GM12801 (cell line): ENCODE measurements around the gene ELMOD3.

Experiments used
- TF ChIP-seq, protein P1 (sequence below): IDR thresholded peaks from one replicate; pipeline ENCODE4 v1.5.1; 2011; ENCODE audit warnings: control low read depth; ENCODE audit not compliant: insufficient read length; ENCODE audit errors: extremely low read depth

ELMOD3 gene

DNA sequence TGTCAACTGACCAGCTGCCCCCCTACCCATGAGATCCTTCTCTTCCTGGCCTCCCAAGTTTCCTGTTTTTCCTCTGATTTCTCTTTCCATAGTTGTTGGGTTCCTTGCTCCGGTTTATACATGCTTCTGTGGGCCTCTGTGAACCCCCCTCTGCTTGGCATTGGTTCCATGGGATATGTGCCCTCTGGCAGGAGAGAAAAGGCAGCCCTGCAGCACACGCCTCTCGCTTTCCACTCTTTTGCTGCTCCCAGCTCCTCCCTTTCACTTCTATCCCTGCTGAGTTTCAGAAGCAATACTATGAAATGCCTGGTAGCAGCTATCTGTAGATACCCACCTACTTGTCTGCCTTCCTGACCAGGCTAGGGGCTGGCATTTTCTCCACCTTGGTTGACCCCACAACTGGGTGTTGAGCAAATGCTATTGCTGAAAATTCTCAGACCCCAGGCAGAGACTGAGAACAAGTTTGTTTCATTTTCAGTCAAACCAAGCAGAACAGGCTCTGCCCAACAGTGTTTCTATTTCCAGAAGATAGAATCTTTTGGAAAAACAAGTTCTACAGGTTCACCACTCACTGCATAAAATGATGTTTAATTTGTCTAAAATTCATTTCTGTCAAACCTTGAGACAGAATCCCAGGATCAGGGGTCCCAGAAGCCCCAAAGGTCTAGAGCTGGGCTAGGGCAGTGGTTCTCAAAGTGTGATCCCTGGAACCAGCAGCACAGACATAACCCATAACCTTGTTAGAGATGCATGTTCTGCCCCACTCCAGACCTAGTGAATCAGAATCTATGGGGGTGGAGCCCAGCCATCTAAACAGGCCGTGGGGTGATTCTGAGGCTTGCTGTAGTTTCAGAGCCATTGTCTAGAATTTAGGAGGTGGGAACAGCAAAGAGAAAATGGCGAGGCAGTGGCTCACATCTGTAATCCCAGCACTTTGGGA is 42.2 kb downstream of the ELMOD3 start:
- TF ChIP-seq, protein P1, sequence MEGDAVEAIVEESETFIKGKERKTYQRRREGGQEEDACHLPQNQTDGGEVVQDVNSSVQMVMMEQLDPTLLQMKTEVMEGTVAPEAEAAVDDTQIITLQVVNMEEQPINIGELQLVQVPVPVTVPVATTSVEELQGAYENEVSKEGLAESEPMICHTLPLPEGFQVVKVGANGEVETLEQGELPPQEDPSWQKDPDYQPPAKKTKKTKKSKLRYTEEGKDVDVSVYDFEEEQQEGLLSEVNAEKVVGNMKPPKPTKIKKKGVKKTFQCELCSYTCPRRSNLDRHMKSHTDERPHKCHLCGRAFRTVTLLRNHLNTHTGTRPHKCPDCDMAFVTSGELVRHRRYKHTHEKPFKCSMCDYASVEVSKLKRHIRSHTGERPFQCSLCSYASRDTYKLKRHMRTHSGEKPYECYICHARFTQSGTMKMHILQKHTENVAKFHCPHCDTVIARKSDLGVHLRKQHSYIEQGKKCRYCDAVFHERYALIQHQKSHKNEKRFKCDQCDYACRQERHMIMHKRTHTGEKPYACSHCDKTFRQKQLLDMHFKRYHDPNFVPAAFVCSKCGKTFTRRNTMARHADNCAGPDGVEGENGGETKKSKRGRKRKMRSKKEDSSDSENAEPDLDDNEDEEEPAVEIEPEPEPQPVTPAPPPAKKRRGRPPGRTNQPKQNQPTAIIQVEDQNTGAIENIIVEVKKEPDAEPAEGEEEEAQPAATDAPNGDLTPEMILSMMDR: no peak

DNA sequence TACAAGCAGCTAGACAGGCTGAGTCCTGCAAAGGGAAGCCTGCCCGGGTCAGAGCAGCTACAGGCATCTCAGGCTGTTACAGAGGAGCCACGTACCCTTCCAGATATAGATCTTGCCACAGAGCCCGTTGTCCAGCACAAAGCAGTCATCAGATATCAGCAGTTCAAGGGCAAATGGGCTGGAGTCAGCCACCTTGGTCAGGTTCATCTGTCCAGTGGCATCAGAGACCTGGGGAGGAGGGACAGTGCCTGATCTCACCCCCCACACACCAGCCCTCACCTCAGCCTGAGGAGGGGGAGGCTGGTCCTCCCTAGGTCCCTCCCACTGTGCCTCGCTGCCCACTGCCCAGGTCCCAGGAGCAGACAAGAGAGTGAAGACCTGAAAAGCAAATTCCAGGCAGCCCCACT is 43.4 kb downstream of the ELMOD3 start:
- TF ChIP-seq, protein P1: no peak

DNA sequence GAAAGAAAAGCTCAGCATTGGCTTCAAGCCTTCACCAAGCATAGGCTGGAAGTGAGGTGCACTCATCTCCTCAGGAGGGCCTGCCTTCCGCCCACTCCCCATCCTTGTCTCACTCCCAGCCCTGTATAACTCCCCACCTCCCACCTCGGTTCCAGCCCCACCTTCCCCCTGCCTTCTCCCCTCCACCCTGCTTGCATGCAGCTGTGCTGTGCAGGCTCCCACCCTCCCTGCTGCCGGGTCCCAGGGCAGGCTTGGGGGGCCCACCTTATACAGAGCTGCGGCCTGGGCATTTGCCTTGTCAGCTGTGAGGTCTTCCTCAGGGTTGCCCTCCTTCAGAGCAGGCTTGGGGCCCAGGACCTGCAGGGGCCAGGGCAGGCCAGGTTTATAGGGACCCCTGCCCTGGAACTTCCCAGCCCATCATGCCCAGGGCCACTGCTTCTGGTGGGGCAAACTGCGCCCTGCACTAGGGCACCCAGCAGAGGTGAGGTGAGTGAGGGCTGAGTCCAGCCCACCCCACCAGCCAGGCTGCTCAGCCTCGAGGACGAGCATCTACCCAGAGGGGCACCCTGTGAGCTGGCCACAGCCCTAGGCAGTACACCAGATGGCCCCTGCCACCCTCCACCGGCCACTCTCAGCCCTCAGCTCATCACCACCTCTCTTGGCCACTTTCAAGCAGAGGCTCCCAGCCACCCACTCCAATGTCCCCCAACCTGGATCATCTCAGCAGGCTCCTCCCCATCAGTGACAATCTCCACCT is 44.0 kb downstream of the ELMOD3 start:
- TF ChIP-seq, protein P1: no peak

DNA sequence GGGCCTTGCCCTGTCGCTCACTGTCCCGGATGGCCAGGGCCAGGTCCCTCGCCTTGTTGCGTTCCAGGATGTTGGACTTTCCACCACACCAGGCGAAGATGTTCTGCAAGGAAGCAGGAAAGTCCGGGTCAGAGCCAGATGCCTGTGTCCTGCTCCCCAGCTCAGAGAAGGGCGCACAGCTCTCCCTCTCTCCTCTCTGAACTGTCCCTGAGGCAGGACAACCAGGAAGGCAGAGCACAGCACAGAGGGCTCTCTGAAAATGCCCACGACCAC is 44.5 kb downstream of the ELMOD3 start:
- TF ChIP-seq, protein P1: no peak

DNA sequence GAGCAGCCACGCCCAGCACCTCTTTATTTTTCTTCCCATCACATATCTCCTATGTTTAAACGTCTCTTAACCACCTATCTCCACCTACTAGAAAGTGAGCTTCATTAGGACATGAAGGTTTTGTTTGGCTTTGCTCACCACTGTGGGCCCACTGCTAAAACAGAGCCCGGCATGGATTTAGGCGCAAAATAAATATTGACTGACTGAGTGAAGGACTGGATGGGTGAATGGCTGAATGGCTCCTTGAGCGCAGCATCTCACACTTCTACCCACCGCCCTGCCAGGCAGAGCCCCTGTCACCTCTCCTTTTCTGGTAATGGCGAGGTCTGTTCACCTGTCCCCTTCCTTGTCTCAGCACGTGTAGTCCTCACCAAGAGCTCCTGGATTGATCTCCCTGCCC is 45.5 kb downstream of the ELMOD3 start:
- TF ChIP-seq, protein P1: no peak

DNA sequence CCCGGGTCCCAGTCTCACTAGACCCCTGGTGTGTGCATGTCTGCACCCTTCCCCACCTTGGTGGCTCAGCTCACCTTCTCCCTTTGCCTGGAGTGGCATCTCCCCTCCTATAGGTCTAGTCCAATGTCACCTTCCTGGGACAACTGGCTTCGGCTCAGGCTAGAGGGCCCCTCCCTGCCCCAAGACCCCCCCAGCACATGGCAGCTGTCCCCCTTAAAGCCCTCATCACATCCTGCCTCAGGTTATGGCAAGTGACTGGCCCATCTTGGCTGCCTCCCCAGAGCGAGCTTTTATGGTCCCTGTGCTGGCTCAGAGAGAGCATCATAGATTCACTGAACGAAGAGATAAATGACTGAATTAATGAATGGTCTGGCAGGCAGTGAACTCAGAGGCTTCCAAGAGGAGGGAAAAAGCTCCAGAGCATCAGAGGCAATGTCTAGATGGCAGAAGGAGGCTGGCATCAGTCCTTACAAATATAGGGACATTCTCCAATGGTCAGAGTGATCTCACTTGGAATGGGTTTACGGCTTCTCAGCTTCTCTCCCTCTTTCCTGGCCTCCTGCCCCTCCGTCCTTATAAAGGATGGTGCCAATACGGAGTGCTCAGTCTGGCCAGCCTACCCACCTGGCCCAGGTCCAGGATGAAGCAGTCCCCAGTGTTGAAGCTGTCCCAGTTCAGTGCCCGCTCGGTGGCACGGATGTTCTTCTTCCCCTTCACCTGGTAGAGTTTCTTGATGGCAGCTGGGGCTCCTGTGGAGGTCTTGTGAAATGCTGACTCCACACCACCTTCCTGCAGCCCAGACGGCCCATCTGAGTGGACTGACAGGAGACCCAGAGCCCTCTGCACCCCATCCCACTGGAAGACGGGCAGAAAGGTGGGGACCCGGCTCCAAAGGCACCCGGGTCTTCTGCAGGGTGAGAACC is 46.2 kb downstream of the ELMOD3 start:
- TF ChIP-seq, protein P1: no peak

DNA sequence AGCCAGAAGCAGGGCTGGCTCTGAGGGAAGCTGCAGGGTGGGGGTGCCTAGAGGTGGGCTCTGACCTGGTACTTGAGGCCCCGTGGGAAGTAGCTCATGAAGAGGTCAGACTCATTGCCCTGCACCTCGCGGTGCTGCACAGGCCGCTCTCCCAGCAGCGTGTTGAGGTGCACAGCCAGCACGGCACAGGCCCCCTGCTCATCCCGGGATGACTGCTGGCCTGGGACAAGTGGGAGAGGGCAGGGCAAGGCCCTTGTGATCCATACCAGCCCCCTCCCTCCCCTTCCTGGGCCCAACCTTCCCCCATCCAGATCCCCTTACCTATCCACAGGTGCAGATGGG is 46.9 kb downstream of the ELMOD3 start:
- TF ChIP-seq, protein P1: no peak
